GM23338 (cell line): Measurements from ENCODE around the gene UNC80.

Experiments
- CREB1 ChIP-seq: fragments of 250-450 bp; sonication (Bioruptor Pico); IDR thresholded peaks from 2 replicates; pipeline ENCODE4 v1.5.0; 2020; ENCODE audit warnings: low read depth, mild to moderate bottlenecking, moderate library complexity
- EZH2 ChIP-seq: fragments of 200-600 bp; sonication (generic); IDR thresholded peaks from one replicate; pipeline ENCODE4 v1.8.0; 2017; ENCODE audit warnings: antibody characterized with exemption, mild to moderate bottlenecking, low read depth; ENCODE audit not compliant: unreplicated experiment
- EZH2phosphoT487 ChIP-seq: fragments of 200-600 bp; sonication (generic); IDR thresholded peaks from one replicate; pipeline ENCODE4 v1.8.1; 2018; ENCODE audit warnings: antibody characterized with exemption; ENCODE audit not compliant: unreplicated experiment
- JUNB ChIP-seq: IDR thresholded peaks from one replicate; pipeline ENCODE4 v1.6.1; 2016; ENCODE audit warnings: antibody characterized with exemption; ENCODE audit not compliant: unreplicated experiment
- POLR2AphosphoS5 ChIP-seq: IDR thresholded peaks from 2 replicates; pipeline ENCODE4 v1.6.1; 2016; ENCODE audit warnings: antibody characterized with exemption, low read depth
- STAT1 ChIP-seq: IDR thresholded peaks from one replicate; pipeline ENCODE4 v1.6.1; 2016; ENCODE audit warnings: antibody characterized with exemption; ENCODE audit not compliant: unreplicated experiment
- TF ChIP-seq, protein P1 (sequence below), 2 experiments: fragments of 200-600 bp in 1 of 2; sonication (generic) in 1 of 2; conservative IDR thresholded peaks; 2 replicates each; pipeline versions ENCODE4 v1.5.1 to v1.6.1; 2016 to 2017; ENCODE audit warnings: antibody characterized with exemption in 2 of 2, low read depth in 2 of 2, mild to moderate bottlenecking in 2 of 2, moderate library complexity in 1 of 2
- TF ChIP-seq, protein P2 (sequence below): IDR thresholded peaks from one replicate; pipeline ENCODE4 v1.6.1; 2018; ENCODE audit warnings: antibody characterized with exemption; ENCODE audit not compliant: unreplicated experiment

- TF ChIP-seq, protein P1, sequence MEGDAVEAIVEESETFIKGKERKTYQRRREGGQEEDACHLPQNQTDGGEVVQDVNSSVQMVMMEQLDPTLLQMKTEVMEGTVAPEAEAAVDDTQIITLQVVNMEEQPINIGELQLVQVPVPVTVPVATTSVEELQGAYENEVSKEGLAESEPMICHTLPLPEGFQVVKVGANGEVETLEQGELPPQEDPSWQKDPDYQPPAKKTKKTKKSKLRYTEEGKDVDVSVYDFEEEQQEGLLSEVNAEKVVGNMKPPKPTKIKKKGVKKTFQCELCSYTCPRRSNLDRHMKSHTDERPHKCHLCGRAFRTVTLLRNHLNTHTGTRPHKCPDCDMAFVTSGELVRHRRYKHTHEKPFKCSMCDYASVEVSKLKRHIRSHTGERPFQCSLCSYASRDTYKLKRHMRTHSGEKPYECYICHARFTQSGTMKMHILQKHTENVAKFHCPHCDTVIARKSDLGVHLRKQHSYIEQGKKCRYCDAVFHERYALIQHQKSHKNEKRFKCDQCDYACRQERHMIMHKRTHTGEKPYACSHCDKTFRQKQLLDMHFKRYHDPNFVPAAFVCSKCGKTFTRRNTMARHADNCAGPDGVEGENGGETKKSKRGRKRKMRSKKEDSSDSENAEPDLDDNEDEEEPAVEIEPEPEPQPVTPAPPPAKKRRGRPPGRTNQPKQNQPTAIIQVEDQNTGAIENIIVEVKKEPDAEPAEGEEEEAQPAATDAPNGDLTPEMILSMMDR (conservative IDR thresholded peaks at IDR 0.05; ENCODE audit: low read depth in 2 of 2): no peak
- TF ChIP-seq POLR2AphosphoS5: no peak
- TF ChIP-seq, protein P2, sequence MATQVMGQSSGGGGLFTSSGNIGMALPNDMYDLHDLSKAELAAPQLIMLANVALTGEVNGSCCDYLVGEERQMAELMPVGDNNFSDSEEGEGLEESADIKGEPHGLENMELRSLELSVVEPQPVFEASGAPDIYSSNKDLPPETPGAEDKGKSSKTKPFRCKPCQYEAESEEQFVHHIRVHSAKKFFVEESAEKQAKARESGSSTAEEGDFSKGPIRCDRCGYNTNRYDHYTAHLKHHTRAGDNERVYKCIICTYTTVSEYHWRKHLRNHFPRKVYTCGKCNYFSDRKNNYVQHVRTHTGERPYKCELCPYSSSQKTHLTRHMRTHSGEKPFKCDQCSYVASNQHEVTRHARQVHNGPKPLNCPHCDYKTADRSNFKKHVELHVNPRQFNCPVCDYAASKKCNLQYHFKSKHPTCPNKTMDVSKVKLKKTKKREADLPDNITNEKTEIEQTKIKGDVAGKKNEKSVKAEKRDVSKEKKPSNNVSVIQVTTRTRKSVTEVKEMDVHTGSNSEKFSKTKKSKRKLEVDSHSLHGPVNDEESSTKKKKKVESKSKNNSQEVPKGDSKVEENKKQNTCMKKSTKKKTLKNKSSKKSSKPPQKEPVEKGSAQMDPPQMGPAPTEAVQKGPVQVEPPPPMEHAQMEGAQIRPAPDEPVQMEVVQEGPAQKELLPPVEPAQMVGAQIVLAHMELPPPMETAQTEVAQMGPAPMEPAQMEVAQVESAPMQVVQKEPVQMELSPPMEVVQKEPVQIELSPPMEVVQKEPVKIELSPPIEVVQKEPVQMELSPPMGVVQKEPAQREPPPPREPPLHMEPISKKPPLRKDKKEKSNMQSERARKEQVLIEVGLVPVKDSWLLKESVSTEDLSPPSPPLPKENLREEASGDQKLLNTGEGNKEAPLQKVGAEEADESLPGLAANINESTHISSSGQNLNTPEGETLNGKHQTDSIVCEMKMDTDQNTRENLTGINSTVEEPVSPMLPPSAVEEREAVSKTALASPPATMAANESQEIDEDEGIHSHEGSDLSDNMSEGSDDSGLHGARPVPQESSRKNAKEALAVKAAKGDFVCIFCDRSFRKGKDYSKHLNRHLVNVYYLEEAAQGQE: no peak
- no peak for TF ChIP-seq EZH2
- no peak for TF ChIP-seq JUNB
- no peak for TF ChIP-seq EZH2phosphoT487
- no peak for TF ChIP-seq STAT1
- TF ChIP-seq CREB1 (CRISPR knock-in tag): no peak
Observed at GRCh38 chr2:209788925-209789324, 17.3 kb downstream of the UNC80 start.
